ENCODE data around the gene GRAP2.

GRAP2 gene

GRCh38 chr22:39936523-39937145 lies 35.8 kb downstream of the GRAP2 start:
- TF ChIP-seq CTCF (IDR thresholded peaks at IDR 0.05; ENCODE audit: control insufficient read depth, insufficient read depth, low read depth, low read length, missing control alignments), result no peak
- H3K4me3 ChIP-seq (ENCODE audit: control insufficient read depth, low read depth, low read length), result no peak overlapping the region
- no peak for DNase-seq (ENCODE audit: low read depth)

GRCh38 chr22:39937906-39938305 lies 37.0 kb downstream of the GRAP2 start:
- no peak overlapping the region for H3K4me3 ChIP-seq (ENCODE audit: control insufficient read depth, low read depth, low read length)
- no peak for TF ChIP-seq CTCF (IDR thresholded peaks at IDR 0.05; ENCODE audit: control insufficient read depth, insufficient read depth, low read depth, low read length, missing control alignments)
- no peak for DNase-seq (ENCODE audit: low read depth)

- no peak overlapping the region for H3K4me3 ChIP-seq (ENCODE audit: control insufficient read depth, low read depth, low read length)
Measured at GRCh38 chr22:39938509-39939111, 37.7 kb downstream of the GRAP2 start.

GRCh38 chr22:39939830-39940229 lies 38.9 kb downstream of the GRAP2 start:
- TF ChIP-seq CTCF (IDR thresholded peaks at IDR 0.05; ENCODE audit: control insufficient read depth, insufficient read depth, low read depth, low read length, missing control alignments), result no peak
- DNase-seq (ENCODE audit: low read depth), result no peak
- no peak overlapping the region for H3K4me3 ChIP-seq (ENCODE audit: control insufficient read depth, low read depth, low read length)

More at GRCh38 chr22:39938509-39939111, 37.7 kb downstream of the GRAP2 start:
- no peak for DNase-seq (ENCODE audit: low read depth)
- TF ChIP-seq CTCF (IDR thresholded peaks at IDR 0.05; ENCODE audit: control insufficient read depth, insufficient read depth, low read depth, low read length, missing control alignments), result no peak

- no peak overlapping the region for H3K4me3 ChIP-seq (ENCODE audit: control insufficient read depth, low read depth, low read length)
- TF ChIP-seq CTCF (IDR thresholded peaks at IDR 0.05; ENCODE audit: control insufficient read depth, insufficient read depth, low read depth, low read length, missing control alignments), result no peak
- DNase-seq (ENCODE audit: low read depth), result no peak
Measured at GRCh38 chr22:39940757-39941305, 39.9 kb downstream of the GRAP2 start.

GRCh38 chr22:39941601-39942000 lies 40.7 kb downstream of the GRAP2 start:
- DNase-seq (ENCODE audit: low read depth), result no peak
- no peak overlapping the region for H3K4me3 ChIP-seq (ENCODE audit: control insufficient read depth, low read depth, low read length)
- TF ChIP-seq CTCF (IDR thresholded peaks at IDR 0.05; ENCODE audit: control insufficient read depth, insufficient read depth, low read depth, low read length, missing control alignments), result no peak

Measured in AG09309 (cell line).